IMR-90 (cell line): ENCODE data around the gene KLHDC10. TPM values are rescaled to one million over a fixed set of nuclear protein-coding genes. Genes with fewer than 3 reads are reported as not detected.

Experiments used
- ATAC-seq: fragments of 200-7000 bp; cut with Tn5 transposase; 2 replicates; pipeline ENCODE4 v1.9.1; 2020; ENCODE audit warnings: low read depth, mild to moderate bottlenecking, moderate library complexity
- BruUV-seq: library from RNA; stranded (reverse); fragments of 400-500 nt; replicated peaks from 2 replicates; lab custom pipeline; 2021; lab: Mats Ljungman, UMichigan
- CTCF ChIA-PET: fragments of 300-600 bp; formaldehyde crosslinking; extraction: SDS; loops from one replicate; lab custom pipeline; 2021; ENCODE audit warnings: antibody characterized with exemption; lab: Yijun Ruan, JAX
- POLR2A ChIA-PET: fragments of 300-600 bp; sonication (Branson Sonifier 250); formaldehyde crosslinking; loops from one replicate; lab custom pipeline; 2022; ENCODE audit warnings: antibody characterized with exemption; ENCODE audit not compliant: unreplicated experiment; lab: Charles Lee
- DNase-seq: peaks from one replicate; pipeline ENCODE4 v3.0.0; 2013
- H2AFZ ChIP-seq: replicated peaks from 2 replicates; pipeline ENCODE3; 2013; ENCODE audit warnings: low read length, mild to moderate bottlenecking; ENCODE audit not compliant: poor library complexity
- H2AK5ac ChIP-seq: 2 replicates; pipeline ENCODE4 v1.6.1; 2013; ENCODE audit warnings: low read depth, low read length, inconsistent platforms
- H2AK9ac ChIP-seq: replicated peaks from 2 replicates; pipeline ENCODE3; 2013; ENCODE audit warnings: mild to moderate bottlenecking, low read depth, low read length, moderate library complexity; ENCODE audit not compliant: poor library complexity
- H2BK120ac ChIP-seq: 2 replicates; pipeline ENCODE4 v1.6.1; 2013; ENCODE audit warnings: low read depth, low read length, inconsistent platforms
- H2BK15ac ChIP-seq: 3 replicates; pipeline ENCODE4 v1.6.1; 2013; ENCODE audit warnings: low read depth, low read length, inconsistent platforms
- H2BK20ac ChIP-seq: 2 replicates; pipeline ENCODE4 v1.6.1; 2013; ENCODE audit warnings: low read depth, mild to moderate bottlenecking, inconsistent platforms, low read length, moderate library complexity
- H2BK5ac ChIP-seq: 2 replicates; pipeline ENCODE4 v1.6.1; 2013; ENCODE audit warnings: mild to moderate bottlenecking, low read depth, low read length, inconsistent platforms; ENCODE audit not compliant: poor library complexity, severe bottlenecking
- H3K14ac ChIP-seq: replicated peaks from 2 replicates; pipeline ENCODE4 v1.6.1; 2013; ENCODE audit warnings: low read depth, low read length, inconsistent platforms
- H3K18ac ChIP-seq: 2 replicates; pipeline ENCODE4 v1.6.1; 2013; ENCODE audit warnings: low read depth, low read length, control low read depth
- H3K23ac ChIP-seq: 2 replicates; pipeline ENCODE4 v1.6.1; 2013; ENCODE audit warnings: low read depth, low read length, inconsistent platforms
- H3K27ac ChIP-seq: 2 replicates; pipeline ENCODE4 v1.5.1; 2013; ENCODE audit warnings: mild to moderate bottlenecking, control low read depth, low read length; ENCODE audit not compliant: insufficient read depth
- H3K27me3 ChIP-seq: 2 replicates; pipeline ENCODE4 v1.6.1; 2013; ENCODE audit warnings: low read length; ENCODE audit not compliant: control insufficient read depth, insufficient read depth
- H3K36me3 ChIP-seq: 2 replicates; pipeline ENCODE4 v1.6.1; 2013; ENCODE audit warnings: low read length, mixed read lengths; ENCODE audit not compliant: control insufficient read depth, insufficient read depth
- H3K4ac ChIP-seq: 2 replicates; pipeline ENCODE4 v1.6.1; 2013; ENCODE audit warnings: low read depth, low read length, inconsistent platforms
- H3K4me1 ChIP-seq: 2 replicates; pipeline ENCODE4 v1.6.1; 2013; ENCODE audit warnings: low read length, mixed read lengths; ENCODE audit not compliant: control insufficient read depth, insufficient read depth
- H3K4me2 ChIP-seq: 2 replicates; pipeline ENCODE4 v1.6.1; 2013; ENCODE audit warnings: low read depth, mild to moderate bottlenecking, control low read depth, low read length, moderate library complexity
- H3K4me3 ChIP-seq: 2 replicates; pipeline ENCODE4 v1.5.1; 2013; ENCODE audit warnings: low read depth, mild to moderate bottlenecking, control low read depth, low read length, moderate library complexity; ENCODE audit not compliant: insufficient read depth
- H3K56ac ChIP-seq: 2 replicates; pipeline ENCODE4 v1.6.1; 2013; ENCODE audit warnings: low read length, inconsistent platforms; ENCODE audit not compliant: insufficient read depth; ENCODE audit errors: extremely low read depth
- H3K79me1 ChIP-seq, 2 experiments: 2 replicates each; pipeline ENCODE4 v1.6.1; 2013; ENCODE audit warnings: low read length in 2 of 2, inconsistent platforms in 1 of 2, low read depth in 1 of 2
- H3K9ac ChIP-seq: 2 replicates; pipeline ENCODE4 v1.6.1; 2013; ENCODE audit warnings: low read depth, low read length, control low read depth
- H3K9me1 ChIP-seq: 2 replicates; pipeline ENCODE4 v1.6.1; 2013; ENCODE audit warnings: low read length, inconsistent platforms; ENCODE audit not compliant: insufficient read depth
- H3K9me3 ChIP-seq: 2 replicates; pipeline ENCODE4 v1.6.1; 2013; ENCODE audit warnings: low read length; ENCODE audit not compliant: control insufficient read depth, insufficient read depth
- H4K20me1 ChIP-seq: 2 replicates; pipeline ENCODE4 v1.6.1; 2013; ENCODE audit warnings: low read length, inconsistent platforms; ENCODE audit not compliant: insufficient read depth
- H4K5ac ChIP-seq: 2 replicates; pipeline ENCODE4 v1.6.1; 2013; ENCODE audit warnings: mild to moderate bottlenecking, low read depth, low read length, control low read depth
- H4K8ac ChIP-seq, 2 experiments: 2 replicates each; pipeline ENCODE4 v1.6.1; 2013; ENCODE audit warnings: low read depth in 2 of 2, low read length in 2 of 2, control low read depth in 1 of 2, inconsistent platforms in 1 of 2
- H4K91ac ChIP-seq: 2 replicates; pipeline ENCODE4 v1.6.1; 2013; ENCODE audit warnings: low read depth, low read length, inconsistent platforms; ENCODE audit not compliant: insufficient read depth
- BHLHE40 ChIP-seq: fragments of 150-350 bp; IDR thresholded peaks from 2 replicates; pipeline ENCODE4 v1.6.1; 2016; ENCODE audit warnings: mild to moderate bottlenecking, low read depth, low read length
- CEBPB ChIP-seq: IDR thresholded peaks from 2 replicates; pipeline ENCODE4 v1.6.1; 2012; ENCODE audit warnings: low read depth, low read length, improper control_type of control experiment
- CHD1 ChIP-seq: IDR thresholded peaks from 2 replicates; pipeline ENCODE4 v1.6.1; 2012; ENCODE audit warnings: low read depth, low read length, improper control_type of control experiment
- CTCF ChIP-seq: conservative IDR thresholded peaks from 2 replicates; pipeline ENCODE4 v1.5.1; 2012; ENCODE audit warnings: mild to moderate bottlenecking, low read depth, low read length, improper control_type of control experiment
- FOS ChIP-seq: fragments of 150-350 bp; IDR thresholded peaks from 2 replicates; pipeline ENCODE4 v1.6.1; 2016; ENCODE audit warnings: low read depth, low read length
- MAFK ChIP-seq: IDR thresholded peaks from 2 replicates; pipeline ENCODE4 v1.6.1; 2012; ENCODE audit warnings: low read depth, low read length, improper control_type of control experiment
- MAZ ChIP-seq: IDR thresholded peaks from 2 replicates; pipeline ENCODE4 v1.6.1; 2012; ENCODE audit warnings: low read depth, mild to moderate bottlenecking, low read length, improper control_type of control experiment, moderate library complexity, borderline replicate concordance
- MXI1 ChIP-seq: IDR thresholded peaks from 2 replicates; pipeline ENCODE4 v1.6.1; 2012; ENCODE audit warnings: low read depth, mild to moderate bottlenecking, low read length, moderate library complexity, borderline replicate concordance
- NFE2L2 ChIP-seq: fragments of 150-350 bp; IDR thresholded peaks from 2 replicates; pipeline ENCODE4 v1.6.1; 2016; ENCODE audit warnings: low read depth, mild to moderate bottlenecking, low read length
- POLR2A ChIP-seq: IDR thresholded peaks from 2 replicates; pipeline ENCODE4 v1.6.1; 2012; ENCODE audit warnings: mild to moderate bottlenecking, low read depth, low read length
- RAD21 ChIP-seq: IDR thresholded peaks from 2 replicates; pipeline ENCODE4 v1.6.1; 2012; ENCODE audit warnings: low read length, improper control_type of control experiment
- RCOR1 ChIP-seq: IDR thresholded peaks from 2 replicates; pipeline ENCODE4 v1.6.1; 2012; ENCODE audit warnings: mild to moderate bottlenecking, low read length, improper control_type of control experiment; ENCODE audit not compliant: insufficient replicate concordance
- RFX5 ChIP-seq: IDR thresholded peaks from 2 replicates; pipeline ENCODE4 v1.8.0; 2012; ENCODE audit warnings: low read depth, mild to moderate bottlenecking, low read length, moderate library complexity
- SMC3 ChIP-seq: fragments of 150-350 bp; IDR thresholded peaks from 2 replicates; pipeline ENCODE4 v1.6.1; 2016; ENCODE audit warnings: low read depth, mild to moderate bottlenecking, antibody characterized with exemption, low read length, moderate library complexity
- USF2 ChIP-seq: fragments of 150-350 bp; IDR thresholded peaks from 2 replicates; pipeline ENCODE4 v1.6.1; 2017; ENCODE audit warnings: mild to moderate bottlenecking, antibody characterized with exemption, low read length, low read depth
- WGBS, 2 experiments: methylation state at CpG; one replicate each; pipeline versions ENCODE4 v1.1.5 to v1.1.7; 2013; ENCODE audit warnings: missing lambda C conversion rate in 2 of 2; ENCODE audit not compliant: insufficient read length in 1 of 2; ENCODE audit errors: extremely low coverage in 2 of 2; 5-methylcytosine and 5-hydroxymethylcytosine counted together
- dilution Hi-C: fragments of 300-500 bp; cut with HindIII; formaldehyde crosslinking; loops from one replicate; pipeline ENCODE4 v1.14.3; 2018; ENCODE audit warnings: low sequenced_read_pairs; ENCODE audit not compliant: unreplicated experiment
- in situ Hi-C: fragments of 300-500 bp; cut with MboI; formaldehyde crosslinking; loops from 3 replicates; pipeline ENCODE4 v1.14.3; 2019; ENCODE audit warnings: low sequenced_read_pairs, inconsistent platforms, mixed read lengths
- intact Hi-C: fragments of 100-400 bp; cut with micrococcal nuclease; formaldehyde crosslinking; loops from 2 replicates; pipeline ENCODE4 v1.10.0; 2022
- polyA plus RNA-seq, 3 experiments: library from polyadenylated mRNA; depleted of rRNA; stranded (reverse); fragments of >200 nt; gene quantifications; 2 replicates each; pipeline ENCODE4 v1.2.3, GENCODE V29; 2012; ENCODE audit warnings: low replicate concordance in 1 of 3
- total RNA-seq: library from RNA; depleted of rRNA; stranded (reverse); fragments of >200 nt; gene quantifications from 2 replicates; pipeline ENCODE4 v1.2.3, GENCODE V29; 2012
- TF ChIP-seq, protein P1 (sequence below): fragments of 150-350 bp; IDR thresholded peaks from 2 replicates; pipeline ENCODE4 v1.6.1; 2016; ENCODE audit warnings: low read depth, mild to moderate bottlenecking, low read length, moderate library complexity, borderline replicate concordance

KLHDC10 gene
- total and polyA plus RNA-seq, 2 of the 4 experiments (the other 2 are of a cell fraction) = 12.4 to 27.1 TPM

GRCh38 chr7:130179631-130180030 is 109.3 kb downstream of the KLHDC10 start:
- H4K8ac ChIP-seq = no peak overlapping the region
- intact Hi-C loops (loop anchor here (10.0 kb wide), 1 partner anchor 105 kb away; the partner anchor contains the start of gene KLHDC10), dilution Hi-C loops (no loop called here), in situ Hi-C loops (no loop called here)
- no peaks in the 10 kb centered on the region for H3K4me1 ChIP-seq
- ATAC-seq (no peak), DNase-seq (no peak)
- no peak overlapping the region for H3K14ac ChIP-seq
- H3K36me3 ChIP-seq = peaks cover 5% of the 10 kb centered on the region
- H3K27ac ChIP-seq = no peak overlapping the region
- no peaks in the 10 kb centered on the region for H3K27me3 ChIP-seq
- no peak overlapping the region for H3K4ac ChIP-seq
- H3K56ac ChIP-seq = no peak overlapping the region
- no peak overlapping the region for H2AFZ ChIP-seq
- no peak overlapping the region for H3K9ac ChIP-seq
- H2BK20ac ChIP-seq = no peak overlapping the region
- H4K5ac ChIP-seq = no peak overlapping the region
- TF ChIP-seq, protein P1, sequence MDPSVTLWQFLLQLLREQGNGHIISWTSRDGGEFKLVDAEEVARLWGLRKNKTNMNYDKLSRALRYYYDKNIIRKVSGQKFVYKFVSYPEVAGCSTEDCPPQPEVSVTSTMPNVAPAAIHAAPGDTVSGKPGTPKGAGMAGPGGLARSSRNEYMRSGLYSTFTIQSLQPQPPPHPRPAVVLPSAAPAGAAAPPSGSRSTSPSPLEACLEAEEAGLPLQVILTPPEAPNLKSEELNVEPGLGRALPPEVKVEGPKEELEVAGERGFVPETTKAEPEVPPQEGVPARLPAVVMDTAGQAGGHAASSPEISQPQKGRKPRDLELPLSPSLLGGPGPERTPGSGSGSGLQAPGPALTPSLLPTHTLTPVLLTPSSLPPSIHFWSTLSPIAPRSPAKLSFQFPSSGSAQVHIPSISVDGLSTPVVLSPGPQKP = no peak
- TF ChIP-seq SMC3 = no peak
- TF ChIP-seq POLR2A = no peak
- no peak for TF ChIP-seq CTCF
- TF ChIP-seq CHD1 = no peak
- TF ChIP-seq RAD21 = no peak
- TF ChIP-seq RFX5 = no peak
- TF ChIP-seq NFE2L2 = no peak
- TF ChIP-seq MAZ = no peak
- no peak for TF ChIP-seq CEBPB
- TF ChIP-seq BHLHE40 = no peak
- TF ChIP-seq MXI1 = no peak
- no peak for TF ChIP-seq USF2
- no peak for TF ChIP-seq MAFK
- no peak for TF ChIP-seq FOS
- TF ChIP-seq RCOR1 = no peak
- no TSS peak for BruUV-seq
- no peak overlapping the region for H3K4me2 ChIP-seq
- no peak overlapping the region for H2BK5ac ChIP-seq
- H4K20me1 ChIP-seq = no peaks in the 10 kb centered on the region
- no peak overlapping the region for H2BK15ac ChIP-seq
- no peak overlapping the region for H2AK9ac ChIP-seq
- WGBS, 2 experiments = no CpG with 5 or more reads among the region's 2 CpGs
- H3K4me3 ChIP-seq = no peak overlapping the region
- H4K91ac ChIP-seq = no peak overlapping the region
- no peak overlapping the region for H3K23ac ChIP-seq
- no peak overlapping the region for H3K18ac ChIP-seq
- no peaks in the 10 kb centered on the region for H3K9me1 ChIP-seq
- ChIA-PET POLR2A (no interaction called here), CTCF (no interaction called here)
- no peak overlapping the region for H2BK120ac ChIP-seq
- no peaks in the 10 kb centered on the region for H3K9me3 ChIP-seq
- H3K79me1 ChIP-seq = 0 out of 4 replicates have a peak, but pooled peaks cover 0 to 11% of the 10 kb centered on the region in 2 experiments
- H2AK5ac ChIP-seq = no peak overlapping the region
